D721Med (cell line): Measurements from ENCODE around the gene TDO2.
"Not testable (repeated sequence)": the region's sequence is repeated elsewhere in the genome, so short reads cannot be mapped to it uniquely, and the experiment has no call there.

Experiments used
- DNase-seq: peaks from one replicate; pipeline ENCODE4 v3.0.0; 2011; ENCODE audit warnings: low spot score; ENCODE audit not compliant: insufficient read length
- FAIRE-seq: peaks from 2 replicates; lab custom pipeline; 2011; peaks lifted over from hg19 to GRCh38; lab: Jason Lieb, UNC
- CTCF ChIP-seq: IDR thresholded peaks from 2 replicates; pipeline ENCODE4 v1.5.1; 2012; ENCODE audit warnings: mild to moderate bottlenecking, control low read depth; ENCODE audit not compliant: insufficient read depth; ENCODE audit errors: missing control alignments

The TDO2 gene

GRCh38 chr4:155921597-155921996, 18.1 kb downstream of the TDO2 start:
- no peak for DNase-seq
- no peak for TF ChIP-seq CTCF
- FAIRE-seq = no peak

GRCh38 chr4:155924637-155925036, 21.1 kb downstream of the TDO2 start:
- no peak for TF ChIP-seq CTCF
- DNase-seq (no peak), FAIRE-seq (no peak)

- FAIRE-seq = no peak
- DNase-seq = no peak
Observed at GRCh38 chr4:155929833-155930232, 26.3 kb downstream of the TDO2 start.

GRCh38 chr4:155930330-155930729, 26.8 kb downstream of the TDO2 start:
- FAIRE-seq (no peak), DNase-seq (no peak)
- no peak for TF ChIP-seq CTCF

More at GRCh38 chr4:155929833-155930232, 26.3 kb downstream of the TDO2 start:
- TF ChIP-seq CTCF = no peak

GRCh38 chr4:155931634-155932033, 28.1 kb downstream of the TDO2 start:
- DNase-seq (no peak), FAIRE-seq (no peak)
- no peak for TF ChIP-seq CTCF

GRCh38 chr4:155934634-155935033, 31.1 kb downstream of the TDO2 start:
- not testable (repeated sequence) for FAIRE-seq, DNase-seq

- FAIRE-seq (no peak), DNase-seq (no peak)
- no peak for TF ChIP-seq CTCF
Observed at GRCh38 chr4:155935389-155935986, 32.0 kb downstream of the TDO2 start.
